Measurements from ENCODE around the gene DYSF. TPM values are rescaled to one million over a fixed set of nuclear protein-coding genes. Genes with fewer than 3 reads are reported as not detected.

Gene DYSF
- total RNA-seq, 4 donors from 2014 or later = 3.7 to 18.7 (median 10.6) TPM

DNA sequence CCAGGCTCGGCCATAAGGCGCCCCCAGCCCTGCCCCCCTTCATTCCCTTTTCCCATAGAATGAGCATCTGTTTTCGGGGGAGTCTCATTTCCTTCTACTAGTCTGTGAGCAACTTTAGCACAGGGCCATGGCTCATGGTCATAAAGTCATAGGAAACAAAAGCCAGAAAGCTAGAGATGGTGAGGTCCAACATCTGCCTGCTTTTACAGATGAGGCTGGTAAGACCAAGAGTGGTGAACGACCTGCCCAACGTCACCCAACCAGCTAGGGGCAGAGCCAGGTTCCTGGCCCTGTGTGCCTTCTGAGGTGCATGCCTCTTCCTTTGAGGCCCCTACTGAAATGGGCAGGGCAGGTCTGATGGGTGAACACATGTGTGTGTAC, 212.7 kb downstream of the DYSF start:
- H3K36me3 ChIP-seq = no peaks in the 10 kb centered on the region
- no peaks in the 10 kb centered on the region for H3K4me1 ChIP-seq
- TF ChIP-seq, protein P1, sequence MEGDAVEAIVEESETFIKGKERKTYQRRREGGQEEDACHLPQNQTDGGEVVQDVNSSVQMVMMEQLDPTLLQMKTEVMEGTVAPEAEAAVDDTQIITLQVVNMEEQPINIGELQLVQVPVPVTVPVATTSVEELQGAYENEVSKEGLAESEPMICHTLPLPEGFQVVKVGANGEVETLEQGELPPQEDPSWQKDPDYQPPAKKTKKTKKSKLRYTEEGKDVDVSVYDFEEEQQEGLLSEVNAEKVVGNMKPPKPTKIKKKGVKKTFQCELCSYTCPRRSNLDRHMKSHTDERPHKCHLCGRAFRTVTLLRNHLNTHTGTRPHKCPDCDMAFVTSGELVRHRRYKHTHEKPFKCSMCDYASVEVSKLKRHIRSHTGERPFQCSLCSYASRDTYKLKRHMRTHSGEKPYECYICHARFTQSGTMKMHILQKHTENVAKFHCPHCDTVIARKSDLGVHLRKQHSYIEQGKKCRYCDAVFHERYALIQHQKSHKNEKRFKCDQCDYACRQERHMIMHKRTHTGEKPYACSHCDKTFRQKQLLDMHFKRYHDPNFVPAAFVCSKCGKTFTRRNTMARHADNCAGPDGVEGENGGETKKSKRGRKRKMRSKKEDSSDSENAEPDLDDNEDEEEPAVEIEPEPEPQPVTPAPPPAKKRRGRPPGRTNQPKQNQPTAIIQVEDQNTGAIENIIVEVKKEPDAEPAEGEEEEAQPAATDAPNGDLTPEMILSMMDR (IDR thresholded peaks at IDR 0.05) = no peak
- TF ChIP-seq EP300 (IDR thresholded peaks at IDR 0.05; ENCODE audit: low read depth) = no peak
- TF ChIP-seq POLR2AphosphoS5 (IDR thresholded peaks at IDR 0.05) = no peak
- TF ChIP-seq POLR2A (IDR thresholded peaks at IDR 0.05) = no peak
- DNase-seq = no peak
- no peak overlapping the region for H3K27ac ChIP-seq
- WGBS, 2 donors (ENCODE audit: low coverage in 1 of 2) = 51 to 74% methylated on average over 2 to 5 of the region's 5 CpGs
- no peaks in the 10 kb centered on the region for H3K9me3 ChIP-seq
- in situ Hi-C loops (cut with MboI; ENCODE audit: low pct_ligation_motif_present in 1 of 4, low pct_unique_long_range_greater_than_20kb in 1 of 4, low sequenced_read_pairs in 3 of 4) = no loop called here
- H3K27me3 ChIP-seq = no peaks in the 10 kb centered on the region
- H3K4me3 ChIP-seq = no peak overlapping the region
- intact Hi-C loops (cut with DNase I; ENCODE audit: low total_unique reads) = no loop called here

DNA sequence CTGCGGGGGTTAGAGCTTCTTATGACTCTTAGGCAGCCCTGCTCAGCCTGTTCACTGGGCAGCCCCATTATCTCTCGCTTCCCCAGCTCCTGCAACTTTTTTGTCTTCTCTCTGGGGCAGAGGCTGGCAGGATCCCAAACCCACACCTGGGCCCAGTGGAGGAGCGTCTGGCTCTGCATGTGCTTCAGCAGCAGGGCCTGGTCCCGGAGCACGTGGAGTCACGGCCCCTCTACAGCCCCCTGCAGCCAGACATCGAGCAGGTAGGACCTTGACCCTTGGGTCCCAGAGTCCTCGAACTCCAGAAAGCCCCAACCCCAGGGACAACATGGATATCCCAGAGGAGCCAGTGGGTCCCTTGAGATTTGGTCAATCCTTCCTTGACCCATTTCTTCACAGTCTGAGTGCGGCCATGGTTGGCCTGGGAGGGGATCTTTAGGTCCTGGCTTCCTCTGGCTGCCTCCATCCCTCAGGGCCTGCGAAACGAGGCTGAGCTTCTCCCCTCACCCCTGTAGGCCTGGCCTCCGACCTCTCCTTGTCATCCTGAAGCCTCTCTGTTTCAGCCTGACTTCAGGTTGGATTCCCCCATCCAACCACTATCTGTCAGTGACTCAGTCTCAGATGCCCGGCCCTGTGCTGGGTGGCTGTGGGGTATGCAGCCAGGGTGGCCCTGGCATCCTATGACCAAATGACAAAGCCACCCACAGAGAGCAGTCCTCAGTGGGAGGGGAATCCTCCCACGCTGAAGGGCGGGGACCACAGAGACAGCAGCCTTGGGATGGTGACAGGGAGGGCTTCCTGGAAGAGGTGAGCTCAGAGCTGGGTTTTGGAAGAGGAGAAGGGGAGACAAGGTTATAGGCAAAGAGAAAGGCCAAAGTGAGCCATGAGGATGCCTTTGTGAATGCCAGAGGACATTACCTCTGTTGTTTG, 214.2 kb downstream of the DYSF start:
- DNase-seq = no peak
- intact Hi-C loops (cut with DNase I; ENCODE audit: low total_unique reads) = no loop called here
- Histone ChIP-seq H3K36me3 (no peaks in the 10 kb centered on the region), H3K4me1 (no peaks in the 10 kb centered on the region), H3K9me3 (no peaks in the 10 kb centered on the region), H3K4me3 (no peak overlapping the region), H3K27ac (no peak overlapping the region), H3K27me3 (no peaks in the 10 kb centered on the region)
- in situ Hi-C loops (cut with MboI; ENCODE audit: low pct_ligation_motif_present in 1 of 4, low pct_unique_long_range_greater_than_20kb in 1 of 4, low sequenced_read_pairs in 3 of 4) = no loop called here
- 86 to 87% methylated on average over 4 to 14 of the region's 15 CpGs for WGBS, 2 donors (ENCODE audit: low coverage in 1 of 2)
- TF ChIP-seq, protein P1 (IDR thresholded peaks at IDR 0.05) = no peak
- no peak for TF ChIP-seq POLR2AphosphoS5 (IDR thresholded peaks at IDR 0.05)
- no peak for TF ChIP-seq POLR2A (IDR thresholded peaks at IDR 0.05)
- TF ChIP-seq EP300 (IDR thresholded peaks at IDR 0.05; ENCODE audit: low read depth) = no peak

DNA sequence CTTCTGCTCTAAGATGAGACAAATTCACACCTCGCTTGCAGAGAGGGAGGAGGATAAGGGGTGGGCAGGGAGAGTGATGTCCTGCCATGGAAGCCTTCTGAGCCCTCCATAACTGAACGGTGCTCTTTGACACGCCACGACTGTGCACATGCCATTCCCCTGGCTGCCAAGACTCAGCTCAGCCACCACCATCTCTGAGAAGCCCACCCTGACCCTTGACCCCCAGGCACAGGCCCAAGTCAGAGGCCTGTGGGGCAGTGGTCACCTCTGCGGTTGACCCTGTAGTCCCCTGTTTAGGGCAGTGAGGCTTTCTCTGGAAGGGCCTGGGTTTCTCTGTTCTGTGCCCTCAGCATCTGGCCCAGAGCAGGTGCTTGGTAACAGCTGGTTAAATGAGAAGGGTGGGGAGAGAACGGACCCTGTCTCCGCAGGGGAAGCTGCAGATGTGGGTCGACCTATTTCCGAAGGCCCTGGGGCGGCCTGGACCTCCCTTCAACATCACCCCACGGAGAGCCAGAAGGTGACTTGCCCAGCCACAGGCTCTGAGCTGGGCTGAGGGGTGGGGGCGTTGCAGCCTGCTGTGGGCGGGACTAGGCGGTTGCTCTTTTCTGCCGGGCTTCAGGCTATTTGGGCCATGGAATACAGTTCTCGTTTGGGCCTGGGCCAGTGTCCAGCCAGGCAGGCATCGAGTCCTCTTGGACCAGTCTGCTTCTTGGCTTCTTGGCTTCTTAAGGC, 215.1 kb downstream of the DYSF start:
- DNase-seq = no peak
- 88% methylated on average over 17 of the region's 17 CpGs; no CpG with 5 or more reads in 1 of the 2 donors for WGBS, 2 donors (ENCODE audit: low coverage in 1 of 2)
- H3K4me3 ChIP-seq = no peak overlapping the region
- H3K27ac ChIP-seq = no peak overlapping the region
- in situ Hi-C loops (cut with MboI; ENCODE audit: low pct_ligation_motif_present in 1 of 4, low pct_unique_long_range_greater_than_20kb in 1 of 4, low sequenced_read_pairs in 3 of 4) (no loop called here), intact Hi-C loops (cut with DNase I; ENCODE audit: low total_unique reads) (no loop called here)
- TF ChIP-seq POLR2A (IDR thresholded peaks at IDR 0.05) = no peak
- TF ChIP-seq, protein P1 (IDR thresholded peaks at IDR 0.05) = no peak
- no peak for TF ChIP-seq EP300 (IDR thresholded peaks at IDR 0.05; ENCODE audit: low read depth)
- no peak for TF ChIP-seq POLR2AphosphoS5 (IDR thresholded peaks at IDR 0.05)
- H3K4me1 ChIP-seq = no peaks in the 10 kb centered on the region
- H3K9me3 ChIP-seq = no peaks in the 10 kb centered on the region
- no peaks in the 10 kb centered on the region for H3K36me3 ChIP-seq
- no peaks in the 10 kb centered on the region for H3K27me3 ChIP-seq

DNA sequence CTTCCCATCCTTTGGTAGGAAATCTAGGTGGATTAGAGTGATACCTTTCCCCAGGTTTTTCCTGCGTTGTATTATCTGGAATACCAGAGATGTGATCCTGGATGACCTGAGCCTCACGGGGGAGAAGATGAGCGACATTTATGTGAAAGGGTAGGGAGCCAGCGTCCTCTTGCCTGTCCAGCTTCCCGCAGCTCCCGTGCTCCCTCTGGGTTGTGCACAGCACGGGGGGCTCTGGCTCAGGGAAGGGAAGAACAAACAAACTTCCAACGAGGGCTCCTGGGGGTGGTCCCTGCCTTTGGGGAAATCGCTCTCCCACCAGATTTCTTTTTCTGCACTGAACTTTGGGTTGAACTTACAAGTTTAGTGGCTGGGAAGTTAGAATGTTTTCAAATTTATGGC, 215.7 kb downstream of the DYSF start:
- no peak overlapping the region for H3K4me3 ChIP-seq
- in situ Hi-C loops (cut with MboI; ENCODE audit: low pct_ligation_motif_present in 1 of 4, low pct_unique_long_range_greater_than_20kb in 1 of 4, low sequenced_read_pairs in 3 of 4) = no loop called here
- 79 to 83% methylated on average over 3 to 9 of the region's 9 CpGs for WGBS, 2 donors (ENCODE audit: low coverage in 1 of 2)
- H3K27ac ChIP-seq = no peak overlapping the region
- intact Hi-C loops (cut with DNase I; ENCODE audit: low total_unique reads) = no loop called here
- H3K9me3 ChIP-seq = no peaks in the 10 kb centered on the region
- H3K4me1 ChIP-seq = no peaks in the 10 kb centered on the region
- DNase-seq = no peak
- H3K27me3 ChIP-seq = no peaks in the 10 kb centered on the region
- TF ChIP-seq POLR2AphosphoS5 (IDR thresholded peaks at IDR 0.05) = no peak
- no peak for TF ChIP-seq POLR2A (IDR thresholded peaks at IDR 0.05)
- no peak for TF ChIP-seq EP300 (IDR thresholded peaks at IDR 0.05; ENCODE audit: low read depth)
- TF ChIP-seq, protein P1 (IDR thresholded peaks at IDR 0.05) = no peak
- no peaks in the 10 kb centered on the region for H3K36me3 ChIP-seq

Measured in transverse colon (tissue), 4 donors.